Measurements from ENCODE around the gene TMEM248.
"Not testable (repeated sequence)": the region's sequence is repeated elsewhere in the genome, so short reads cannot be mapped to it uniquely, and the experiment has no call there.

Gene TMEM248

DNA sequence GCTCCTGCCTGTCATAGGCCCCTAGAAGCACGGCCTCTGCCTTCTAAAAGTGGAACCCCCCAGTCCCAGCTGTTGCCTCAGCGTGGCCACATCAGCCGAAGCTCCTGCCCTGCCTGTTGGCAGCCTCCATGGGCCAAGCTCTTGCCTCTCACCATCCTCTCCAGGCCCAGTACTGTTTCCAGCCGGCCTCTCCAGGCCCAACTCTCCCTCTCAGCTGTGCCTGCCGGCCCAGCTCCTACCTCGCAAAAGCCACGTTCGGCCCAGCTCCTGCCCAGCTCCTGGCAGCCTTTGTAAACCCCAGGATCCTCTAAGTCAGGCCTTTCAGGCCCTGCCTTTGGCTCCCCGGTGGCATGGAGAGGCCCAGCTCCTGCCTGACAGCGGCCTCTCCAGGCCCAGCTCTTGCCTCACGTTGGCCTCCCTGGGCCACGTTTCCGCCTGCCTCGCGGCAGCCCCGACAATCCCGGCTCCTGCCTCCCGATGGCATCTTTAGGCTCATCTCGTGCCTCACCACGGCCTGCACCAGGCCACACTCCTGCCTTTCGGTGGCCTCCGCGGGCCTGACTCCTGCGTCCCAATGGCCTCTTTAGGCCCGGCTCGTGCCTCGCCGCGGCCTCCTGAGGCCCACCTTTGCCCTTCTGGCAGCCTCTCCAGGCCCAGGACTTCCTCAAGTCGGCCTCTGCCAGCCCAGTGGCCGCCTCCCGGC, 17.5 kb upstream of the TMEM248 start:
- DNase-seq (ENCODE audit: low read depth) = no peak
- H3K4me3 ChIP-seq (ENCODE audit: low read length) = no peak overlapping the region
- TF ChIP-seq, protein P1, sequence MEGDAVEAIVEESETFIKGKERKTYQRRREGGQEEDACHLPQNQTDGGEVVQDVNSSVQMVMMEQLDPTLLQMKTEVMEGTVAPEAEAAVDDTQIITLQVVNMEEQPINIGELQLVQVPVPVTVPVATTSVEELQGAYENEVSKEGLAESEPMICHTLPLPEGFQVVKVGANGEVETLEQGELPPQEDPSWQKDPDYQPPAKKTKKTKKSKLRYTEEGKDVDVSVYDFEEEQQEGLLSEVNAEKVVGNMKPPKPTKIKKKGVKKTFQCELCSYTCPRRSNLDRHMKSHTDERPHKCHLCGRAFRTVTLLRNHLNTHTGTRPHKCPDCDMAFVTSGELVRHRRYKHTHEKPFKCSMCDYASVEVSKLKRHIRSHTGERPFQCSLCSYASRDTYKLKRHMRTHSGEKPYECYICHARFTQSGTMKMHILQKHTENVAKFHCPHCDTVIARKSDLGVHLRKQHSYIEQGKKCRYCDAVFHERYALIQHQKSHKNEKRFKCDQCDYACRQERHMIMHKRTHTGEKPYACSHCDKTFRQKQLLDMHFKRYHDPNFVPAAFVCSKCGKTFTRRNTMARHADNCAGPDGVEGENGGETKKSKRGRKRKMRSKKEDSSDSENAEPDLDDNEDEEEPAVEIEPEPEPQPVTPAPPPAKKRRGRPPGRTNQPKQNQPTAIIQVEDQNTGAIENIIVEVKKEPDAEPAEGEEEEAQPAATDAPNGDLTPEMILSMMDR (conservative IDR thresholded peaks at IDR 0.05; ENCODE audit: low read length) = no peak

GRCh38 chr7:66904063-66904593, 16.9 kb upstream of the TMEM248 start:
- H3K4me3 ChIP-seq (ENCODE audit: low read length) = no peak overlapping the region
- TF ChIP-seq, protein P1 (conservative IDR thresholded peaks at IDR 0.05; ENCODE audit: low read length) = no peak
- DNase-seq (ENCODE audit: low read depth) = no peak

- TF ChIP-seq, protein P1 (conservative IDR thresholded peaks at IDR 0.05; ENCODE audit: low read length) = no peak
- DNase-seq (ENCODE audit: low read depth) = no peak
- H3K4me3 ChIP-seq (ENCODE audit: low read length) = no peak overlapping the region
These were observed 15.7 kb upstream of the TMEM248 start for GRCh38 chr7:66905278-66905677.

- DNase-seq (ENCODE audit: low read depth) = no peak
- no peak overlapping the region for H3K4me3 ChIP-seq (ENCODE audit: low read length)
- TF ChIP-seq, protein P1 (conservative IDR thresholded peaks at IDR 0.05; ENCODE audit: low read length) = peak; percentile 16; the same call in 1 of the 2 replicates
These were observed 15.3 kb upstream of the TMEM248 start for GRCh38 chr7:66905689-66906088.

DNA sequence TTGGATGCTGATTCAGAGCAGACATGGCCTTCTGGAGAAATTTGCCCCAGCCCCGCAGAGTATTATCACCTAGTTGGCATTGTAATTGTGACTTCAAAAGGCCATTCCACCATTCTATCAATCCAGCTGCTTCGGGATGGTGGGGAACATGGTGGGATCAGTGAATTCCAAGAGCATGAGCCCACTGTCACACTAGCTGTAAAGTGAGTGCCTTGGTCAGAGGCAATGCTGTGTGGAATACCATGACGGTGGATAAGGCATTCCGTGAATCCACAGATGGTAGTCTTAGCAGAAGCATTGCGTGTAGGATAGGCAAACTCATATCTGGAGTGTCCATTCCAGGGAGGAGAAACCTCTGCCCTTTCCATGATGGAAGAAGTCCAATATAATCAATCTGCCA, 13.3 kb upstream of the TMEM248 start:
- no peak overlapping the region for H3K4me3 ChIP-seq (ENCODE audit: low read length)
- TF ChIP-seq, protein P1 (conservative IDR thresholded peaks at IDR 0.05; ENCODE audit: low read length) = no peak
- no peak for DNase-seq (ENCODE audit: low read depth)

DNA sequence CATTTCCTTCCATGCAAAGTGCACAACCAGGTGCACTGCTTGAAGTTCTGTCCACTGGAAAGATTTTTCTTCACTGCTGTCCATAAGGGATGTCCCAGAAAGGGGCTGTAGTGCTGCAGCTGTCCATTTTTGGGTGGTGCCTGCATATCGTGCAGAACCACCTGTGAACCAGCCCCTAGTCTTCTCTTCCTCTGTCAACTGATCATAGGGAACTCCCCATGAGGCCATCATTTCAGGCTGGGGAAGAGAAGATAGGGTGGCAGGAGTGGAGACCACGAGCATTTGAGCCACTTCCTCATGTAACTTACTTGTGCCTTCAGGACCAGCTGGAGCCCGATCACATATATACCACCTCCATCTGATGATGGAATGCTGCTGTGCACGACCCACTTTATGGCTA, 12.4 kb upstream of the TMEM248 start:
- not testable (repeated sequence) for DNase-seq (ENCODE audit: low read depth)

GRCh38 chr7:66910789-66911188, 10.2 kb upstream of the TMEM248 start:
- DNase-seq (ENCODE audit: low read depth) = no peak
- no peak overlapping the region for H3K4me3 ChIP-seq (ENCODE audit: low read length)
- TF ChIP-seq, protein P1 (conservative IDR thresholded peaks at IDR 0.05; ENCODE audit: low read length) = no peak

More for the DNA sequence above, 12.4 kb upstream of the TMEM248 start:
- H3K4me3 ChIP-seq (ENCODE audit: low read length) = not testable (repeated sequence)

DNA sequence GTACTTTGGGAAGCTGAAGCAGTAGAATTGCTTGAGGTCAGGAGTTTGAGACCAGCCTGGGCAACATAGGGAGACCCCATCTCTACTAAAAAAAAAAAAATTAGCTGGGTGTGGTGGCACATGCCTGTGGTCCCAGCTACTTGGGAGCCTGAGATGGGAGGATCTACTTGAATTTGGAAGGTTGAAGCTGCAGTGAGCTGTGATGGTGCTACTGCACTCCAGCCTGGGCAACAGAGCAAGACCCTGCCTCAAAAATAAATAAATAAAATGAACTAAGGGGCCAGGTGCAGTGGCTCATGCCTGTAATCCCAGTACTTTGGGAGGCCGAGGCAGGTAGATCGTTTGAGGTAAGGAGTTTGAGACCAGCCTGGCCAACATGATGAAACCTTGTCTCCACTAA, 9.8 kb upstream of the TMEM248 start:
- DNase-seq (ENCODE audit: low read depth); H3K4me3 ChIP-seq (ENCODE audit: low read length): not testable (repeated sequence)

Data from AG10803 (cell line).